Neural cell (in vitro differentiated cells): Measurements from ENCODE around the gene ST14. TPM values are rescaled to one million over a fixed set of nuclear protein-coding genes. Genes with fewer than 3 reads are reported as not detected.

Experiments used
- H2AFZ ChIP-seq: fragments of 200-600, 300-800 bp; sonication (generic), shearing (Covaris generic); 2 replicates; pipeline ENCODE4 v1.6.0; 2014; ENCODE audit warnings: low read depth, mild to moderate bottlenecking, antibody characterized with exemption, low read length, moderate library complexity
- H3F3A ChIP-seq: fragments of 200-600 bp; shearing (Covaris generic); 2 replicates; pipeline ENCODE4 v1.6.1; 2016; ENCODE audit warnings: mild to moderate bottlenecking, moderate library complexity, mixed read lengths, antibody characterized with exemption, low read length; ENCODE audit not compliant: insufficient read depth, poor library complexity, severe bottlenecking
- H3K27ac ChIP-seq: fragments of 200-600, 300-800 bp; sonication (generic), shearing (Covaris generic); 2 replicates; pipeline ENCODE4 v1.5.1; 2014; ENCODE audit warnings: mild to moderate bottlenecking, low read length, moderate library complexity
- H3K27me3 ChIP-seq: fragments of 300-800, 200-600 bp; sonication (generic), shearing (Covaris generic); 2 replicates; pipeline ENCODE4 v1.6.0; 2014; ENCODE audit warnings: mild to moderate bottlenecking, low read depth, low read length, moderate library complexity; ENCODE audit not compliant: insufficient read depth
- H3K36me3 ChIP-seq: fragments of 300-800, 200-600 bp; sonication (generic), shearing (Covaris generic); 2 replicates; pipeline ENCODE4 v1.5.1; 2014; ENCODE audit warnings: mild to moderate bottlenecking, antibody characterized with exemption, low read length, moderate library complexity; ENCODE audit not compliant: insufficient read depth
- H3K4me2 ChIP-seq: fragments of 300-800, 200-600 bp; sonication (generic), shearing (Covaris generic); 2 replicates; pipeline ENCODE4 v1.6.0; 2014; ENCODE audit warnings: mild to moderate bottlenecking, low read length
- H3K4me3 ChIP-seq: fragments of 300-800, 200-600 bp; sonication (generic), shearing (Covaris generic); 2 replicates; pipeline ENCODE4 v1.5.1; 2014; ENCODE audit warnings: mild to moderate bottlenecking, low read length, moderate library complexity
- H3K79me2 ChIP-seq: fragments of 200-600 bp; shearing (Covaris generic); replicated peaks from 2 replicates; pipeline ENCODE4 v1.6.0; 2014; ENCODE audit warnings: mild to moderate bottlenecking, low read length, moderate library complexity; ENCODE audit not compliant: insufficient read depth
- H3K9ac ChIP-seq: fragments of 300-800, 200-600 bp; sonication (generic), shearing (Covaris generic); 2 replicates; pipeline ENCODE4 v1.6.1; 2016; ENCODE audit warnings: mild to moderate bottlenecking, low read length, mixed read lengths
- H3K9me2 ChIP-seq: fragments of 200-600 bp; shearing (Covaris generic); 2 replicates; pipeline ENCODE4 v1.6.1; 2016; ENCODE audit warnings: mild to moderate bottlenecking, low read length, mixed read lengths; ENCODE audit not compliant: insufficient read depth
- H3K9me3 ChIP-seq: fragments of 200-600, 300-800 bp; sonication (generic), shearing (Covaris generic); 2 replicates; pipeline ENCODE4 v1.6.1; 2016; ENCODE audit warnings: mild to moderate bottlenecking, mixed run types, low read length, moderate library complexity, mixed read lengths
- H4K20me1 ChIP-seq: fragments of 200-600 bp; shearing (Covaris generic); 2 replicates; pipeline ENCODE4 v1.6.1; 2016; ENCODE audit warnings: mild to moderate bottlenecking, mixed run types; ENCODE audit not compliant: insufficient read depth
- CTCF ChIP-seq: fragments of 450-650 bp; IDR thresholded peaks from 2 replicates; pipeline ENCODE4 v1.5.1; 2014; ENCODE audit warnings: antibody characterized with exemption, mild to moderate bottlenecking, moderate library complexity; ENCODE audit not compliant: poor library complexity, severe bottlenecking
- EP300 ChIP-seq: fragments of 450-650 bp; conservative IDR thresholded peaks from 2 replicates; pipeline ENCODE4 v1.6.1; 2014; ENCODE audit warnings: antibody characterized with exemption, mild to moderate bottlenecking, moderate library complexity; ENCODE audit not compliant: poor library complexity, severe bottlenecking
- EZH2 ChIP-seq: fragments of 200-600, 300-800 bp; shearing (Covaris generic), sonication (generic); IDR thresholded peaks from 2 replicates; pipeline ENCODE4 v1.6.1; 2014; ENCODE audit warnings: antibody characterized with exemption, low read length, borderline replicate concordance, mild to moderate bottlenecking; ENCODE audit not compliant: insufficient read depth, poor library complexity, severe bottlenecking
- MXI1 ChIP-seq: fragments of 450-650 bp; conservative IDR thresholded peaks from 2 replicates; pipeline ENCODE4 v1.6.1; 2014; ENCODE audit warnings: antibody characterized with exemption, mild to moderate bottlenecking; ENCODE audit not compliant: poor library complexity, severe bottlenecking
- POLR2AphosphoS5 ChIP-seq: IDR thresholded peaks from 2 replicates; pipeline ENCODE4 v1.6.1; 2012
- RAD21 ChIP-seq: fragments of 450-650 bp; conservative IDR thresholded peaks from 2 replicates; pipeline ENCODE4 v1.6.1; 2014; ENCODE audit warnings: antibody characterized with exemption, mild to moderate bottlenecking, moderate library complexity
- REST ChIP-seq: IDR thresholded peaks from 2 replicates; pipeline ENCODE4 v1.6.1; 2012; ENCODE audit warnings: borderline replicate concordance
- SMC3 ChIP-seq: fragments of 450-650 bp; conservative IDR thresholded peaks from 2 replicates; pipeline ENCODE4 v1.6.1; 2014; ENCODE audit warnings: antibody characterized with exemption, mild to moderate bottlenecking, moderate library complexity; ENCODE audit not compliant: poor library complexity
- TAF1 ChIP-seq: IDR thresholded peaks from 2 replicates; pipeline ENCODE4 v1.6.1; 2012; ENCODE audit warnings: low read depth
- polyA plus RNA-seq: library from polyadenylated mRNA; depleted of rRNA; stranded (reverse); fragments of >200 nt; gene quantifications from 2 replicates; pipeline ENCODE4 v1.2.3, GENCODE V29; 2014

The ST14 gene
- polyA plus RNA-seq, 1 donor from 2014 or later: not detected

DNA sequence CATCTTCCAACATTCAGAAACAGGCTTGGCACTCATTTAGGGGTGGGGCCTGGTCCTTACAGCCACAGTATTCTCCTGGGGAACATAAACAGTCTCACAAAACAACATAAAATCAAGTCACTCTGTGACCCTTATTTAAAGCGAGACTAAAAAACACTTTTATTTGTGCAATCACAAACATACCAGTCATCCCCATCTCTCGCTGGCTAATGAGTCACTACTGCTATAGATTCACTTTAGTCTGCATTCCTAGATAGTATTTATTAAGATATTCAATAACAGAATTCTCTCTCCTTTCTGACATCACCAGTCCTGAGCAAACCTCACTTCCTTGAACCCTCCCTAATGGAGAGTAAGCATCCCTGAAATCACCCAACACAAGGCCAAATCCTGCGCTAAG lies 87.2 kb downstream of the ST14 start:
- H3K9ac ChIP-seq: no peak overlapping the region
- TF ChIP-seq POLR2AphosphoS5 (no peak), RAD21 (no peak), TAF1 (no peak), EP300 (no peak), EZH2 (no peak), REST (no peak), MXI1 (no peak), CTCF (no peak), SMC3 (no peak)
- H3K27ac ChIP-seq: no peak overlapping the region
- H4K20me1 ChIP-seq: no peaks in the 10 kb centered on the region
- H3K27me3 ChIP-seq: no peaks in the 10 kb centered on the region
- H3K4me3 ChIP-seq: no peak overlapping the region
- H3F3A ChIP-seq: no peaks in the 10 kb centered on the region
- H2AFZ ChIP-seq: no peak overlapping the region
- no peaks in the 10 kb centered on the region for H3K9me3 ChIP-seq
- H3K4me2 ChIP-seq: no peak overlapping the region
- no peaks in the 10 kb centered on the region for H3K9me2 ChIP-seq
- H3K36me3 ChIP-seq: no peaks in the 10 kb centered on the region
- H3K79me2 ChIP-seq: no peaks in the 10 kb centered on the region

GRCh38 chr11:130247319-130247718 lies 87.7 kb downstream of the ST14 start:
- H3K9me2 ChIP-seq: no peaks in the 10 kb centered on the region
- H3K36me3 ChIP-seq: no peaks in the 10 kb centered on the region
- H3K79me2 ChIP-seq: no peaks in the 10 kb centered on the region
- no peak overlapping the region for H3K4me3 ChIP-seq
- H3K9ac ChIP-seq: no peak overlapping the region
- no peak overlapping the region for H2AFZ ChIP-seq
- no peak overlapping the region for H3K4me2 ChIP-seq
- no peaks in the 10 kb centered on the region for H4K20me1 ChIP-seq
- no peaks in the 10 kb centered on the region for H3K27me3 ChIP-seq
- TF ChIP-seq CTCF (no peak), EP300 (no peak), REST (no peak), MXI1 (no peak), RAD21 (no peak), TAF1 (no peak), POLR2AphosphoS5 (no peak), SMC3 (no peak), EZH2 (no peak)
- no peaks in the 10 kb centered on the region for H3K9me3 ChIP-seq
- no peak overlapping the region for H3K27ac ChIP-seq
- H3F3A ChIP-seq: no peaks in the 10 kb centered on the region
